Measurements from ENCODE around the gene OAS3.
"Not testable (repeated sequence)": the region's sequence is repeated elsewhere in the genome, so short reads cannot be mapped to it uniquely, and the experiment has no call there.

The OAS3 gene

DNA sequence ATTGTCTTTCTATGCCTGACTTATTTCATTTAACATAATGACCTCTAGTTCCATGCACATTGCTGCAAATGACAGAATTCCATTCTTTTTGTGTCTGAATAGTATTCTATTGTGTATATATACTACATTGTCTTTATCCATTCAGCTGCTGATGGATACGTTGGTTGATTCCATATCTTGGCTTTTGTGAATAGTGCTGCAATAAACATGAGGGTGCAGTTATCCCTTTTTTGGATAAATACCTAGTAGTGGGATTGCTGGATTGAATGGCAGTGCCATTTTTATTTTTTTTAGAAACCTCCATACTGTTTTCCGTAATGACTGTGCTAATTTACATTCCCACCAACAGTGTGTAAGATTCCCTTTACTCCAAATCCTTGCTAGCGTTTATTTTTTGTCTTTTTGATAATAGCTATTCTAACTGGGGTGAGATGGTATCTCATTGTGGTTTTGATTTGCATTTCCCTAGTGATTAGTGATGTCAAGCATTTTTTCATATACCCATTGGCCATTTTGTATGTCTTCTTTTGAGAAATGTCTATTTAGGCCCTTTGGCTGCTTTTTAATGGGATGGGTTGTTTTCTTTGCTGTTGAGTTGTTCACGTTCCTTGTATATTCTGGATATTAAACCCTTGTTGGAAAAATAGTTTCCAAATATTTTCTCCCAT is 42.4 kb downstream of the OAS3 start:
- DNase-seq (ENCODE audit: low read depth), result no peak

DNA sequence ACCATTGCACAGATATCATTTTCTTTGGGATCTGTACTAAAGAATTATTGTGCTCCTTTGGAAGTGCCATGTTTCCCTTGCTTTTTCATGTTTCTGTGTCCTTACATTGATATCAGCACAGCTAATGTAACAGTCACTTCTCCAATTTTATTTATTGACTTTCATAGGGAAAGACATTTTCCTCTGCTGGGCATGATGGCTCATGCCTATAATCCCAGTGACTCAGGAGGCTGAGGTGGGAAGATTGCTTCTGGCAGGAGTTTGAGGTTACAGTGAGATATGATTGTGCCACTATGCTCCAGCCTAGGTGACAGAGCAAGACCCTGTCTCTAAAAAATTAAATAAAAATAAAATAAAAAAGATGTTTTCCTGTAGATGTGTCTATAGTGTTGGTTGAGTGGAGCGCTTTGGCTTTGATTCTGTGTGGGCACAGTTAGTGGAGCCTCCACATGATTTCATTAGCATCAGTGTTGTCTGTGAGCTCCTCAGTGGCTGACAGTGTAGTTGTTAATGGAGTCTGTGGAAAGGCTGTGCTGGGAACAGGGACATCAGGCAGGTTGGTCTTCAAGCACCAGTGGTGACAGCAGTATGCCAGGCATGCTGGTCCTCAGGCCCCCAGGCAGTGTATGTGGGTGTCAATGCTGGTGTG is 47.5 kb downstream of the OAS3 start:
- no peak for DNase-seq (ENCODE audit: low read depth)

DNA sequence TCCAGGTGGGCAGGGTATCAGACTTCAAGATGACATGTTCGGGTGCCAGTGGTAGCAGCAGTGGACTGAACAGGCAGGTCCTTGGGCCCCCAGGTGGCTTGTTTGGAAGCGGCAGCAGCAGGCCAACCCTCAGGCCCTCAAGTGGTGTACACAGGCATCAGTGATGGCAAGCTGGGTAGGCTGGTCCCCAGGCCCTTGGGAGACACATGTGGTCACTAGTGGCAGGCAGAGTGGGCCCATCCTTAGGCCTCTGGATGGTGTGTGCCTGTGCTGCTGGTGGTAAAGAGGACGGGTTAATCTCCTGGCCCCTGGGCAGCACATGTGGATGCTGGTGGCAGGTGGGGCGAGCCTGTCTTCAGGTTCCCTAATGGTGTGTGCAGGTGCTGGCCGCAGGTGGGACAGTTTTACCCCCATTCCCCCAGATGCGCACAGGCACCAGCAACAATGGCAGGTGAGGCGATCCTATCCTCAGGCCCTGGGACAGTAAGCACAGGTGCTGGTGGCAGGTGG is 48.1 kb downstream of the OAS3 start:
- no peak for DNase-seq (ENCODE audit: low read depth)

DNA sequence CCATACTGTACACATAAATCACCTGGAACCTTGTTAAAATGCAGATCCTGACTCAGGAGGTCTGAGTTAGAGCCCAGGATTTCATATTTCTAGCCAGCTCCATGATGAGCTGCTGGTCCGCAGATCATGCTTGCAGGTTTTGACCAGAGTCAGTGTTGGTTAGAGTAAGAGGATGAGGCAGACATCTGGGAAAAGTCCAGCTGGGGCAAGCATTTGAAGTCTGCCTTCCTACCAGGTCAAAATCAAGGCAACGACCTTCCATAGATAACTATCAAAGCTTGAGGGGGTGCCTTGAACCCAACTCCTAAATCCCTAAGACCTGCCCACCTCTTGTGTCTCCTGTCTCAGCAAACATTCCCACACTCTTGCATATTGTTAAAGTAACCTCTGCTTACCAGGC is 49.3 kb downstream of the OAS3 start:
- no peak for DNase-seq (ENCODE audit: low read depth)

DNA sequence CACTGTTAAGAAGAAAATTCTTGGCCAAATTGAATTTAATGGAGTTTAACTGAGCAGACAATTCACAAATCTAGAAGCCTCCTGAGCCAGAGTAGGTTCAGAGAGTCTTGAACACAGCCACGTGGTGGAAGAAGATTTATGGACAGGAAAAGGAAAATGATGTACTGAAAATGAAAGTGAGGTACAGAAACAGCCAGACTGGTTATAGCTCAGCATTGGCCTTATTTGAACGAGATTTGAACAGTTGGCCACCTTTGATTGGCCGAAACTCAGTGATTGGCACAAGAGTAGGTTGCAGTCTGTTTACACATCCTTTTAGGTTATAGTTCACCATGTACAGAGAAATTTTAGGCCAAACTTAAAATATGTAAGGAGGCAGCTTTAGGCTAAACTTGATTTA is 50.0 kb downstream of the OAS3 start:
- no peak for DNase-seq (ENCODE audit: low read depth)

DNA sequence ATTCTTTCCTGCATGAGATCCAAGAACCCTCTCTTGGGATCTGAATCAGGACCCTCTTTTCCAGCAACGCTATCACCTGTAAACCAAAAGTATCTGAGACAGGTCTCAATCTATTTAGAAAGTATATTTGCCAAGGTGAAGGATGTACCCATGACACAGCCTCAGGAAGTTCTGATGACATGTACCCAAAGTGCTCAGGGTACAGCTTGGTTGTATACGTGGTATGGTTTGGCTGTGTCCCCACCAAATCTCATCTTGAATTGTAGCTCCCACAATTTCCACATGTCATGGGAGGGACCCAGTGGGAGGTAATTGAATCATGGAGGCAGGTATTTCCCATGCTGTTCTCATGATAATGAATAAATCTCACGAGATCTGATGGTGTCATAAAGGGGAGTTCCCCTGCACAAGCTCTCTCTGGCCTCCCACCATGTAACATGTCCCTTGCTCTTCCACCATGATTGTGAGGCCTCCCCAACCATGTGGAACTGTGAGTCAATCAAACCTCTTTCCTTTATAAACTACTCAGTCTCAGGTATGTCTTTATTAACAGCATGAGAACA is 50.6 kb downstream of the OAS3 start:
- not testable (repeated sequence) for DNase-seq (ENCODE audit: low read depth)

DNA sequence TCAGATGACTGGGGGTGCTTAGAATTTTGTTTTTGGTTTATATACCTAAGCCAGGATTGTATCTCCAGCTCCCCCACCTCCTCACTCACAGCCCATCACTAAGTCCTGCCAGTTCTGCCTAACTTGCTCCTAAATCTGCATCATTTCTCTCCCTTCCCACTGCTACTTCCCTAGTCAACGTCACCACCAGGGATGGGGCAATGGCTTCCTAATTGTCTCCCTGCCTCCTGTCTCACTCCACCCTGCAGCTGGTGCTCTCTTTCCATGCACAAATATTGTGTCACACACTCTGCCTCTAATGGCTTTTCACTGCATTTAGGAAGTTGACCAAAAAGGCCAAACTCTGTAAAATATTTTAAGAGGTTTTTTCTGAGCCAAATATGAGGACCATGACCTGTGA is 51.5 kb downstream of the OAS3 start:
- no peak for DNase-seq (ENCODE audit: low read depth)

DNA sequence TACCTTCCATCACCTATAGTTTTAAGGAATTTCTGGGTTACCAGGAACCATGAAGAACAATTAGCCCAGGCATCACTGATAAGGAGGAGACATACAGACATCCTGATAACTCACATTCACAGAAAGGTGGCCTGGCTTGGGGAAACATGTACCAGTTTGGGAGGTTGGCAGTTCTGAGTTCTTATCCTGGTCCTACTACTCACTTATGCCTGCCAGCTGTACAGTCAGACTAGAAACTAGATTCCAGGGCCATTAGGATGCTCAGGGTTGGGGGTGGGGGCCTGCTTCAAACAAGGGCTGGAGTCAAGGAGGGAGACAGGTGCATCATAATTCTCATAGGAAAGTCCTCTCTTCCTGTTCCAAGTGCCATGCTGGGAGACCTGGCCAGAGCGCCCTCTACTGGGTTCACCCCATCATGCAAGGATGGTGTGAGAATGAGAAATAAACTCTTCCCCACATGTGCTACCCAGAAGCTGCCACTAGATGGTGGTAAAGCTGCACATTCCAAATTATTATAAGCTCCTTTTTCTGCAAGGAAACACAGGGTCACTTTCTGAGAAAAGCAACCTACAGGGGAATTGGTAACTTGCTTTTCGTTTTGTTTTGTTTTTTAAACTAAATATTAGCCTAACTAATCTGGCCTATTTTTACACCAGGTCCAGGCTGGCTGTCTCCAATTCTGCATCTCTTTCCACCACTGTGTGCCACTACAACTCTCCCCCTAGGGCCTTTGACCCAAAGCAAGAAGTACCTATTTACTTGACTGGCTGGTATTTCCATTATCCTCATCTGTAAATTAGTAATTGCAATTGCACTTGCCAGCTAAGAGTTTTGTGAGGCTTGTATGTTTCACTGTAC is 54.5 kb downstream of the OAS3 start:
- DNase-seq (ENCODE audit: low read depth), result peak; percentile 15

DNA sequence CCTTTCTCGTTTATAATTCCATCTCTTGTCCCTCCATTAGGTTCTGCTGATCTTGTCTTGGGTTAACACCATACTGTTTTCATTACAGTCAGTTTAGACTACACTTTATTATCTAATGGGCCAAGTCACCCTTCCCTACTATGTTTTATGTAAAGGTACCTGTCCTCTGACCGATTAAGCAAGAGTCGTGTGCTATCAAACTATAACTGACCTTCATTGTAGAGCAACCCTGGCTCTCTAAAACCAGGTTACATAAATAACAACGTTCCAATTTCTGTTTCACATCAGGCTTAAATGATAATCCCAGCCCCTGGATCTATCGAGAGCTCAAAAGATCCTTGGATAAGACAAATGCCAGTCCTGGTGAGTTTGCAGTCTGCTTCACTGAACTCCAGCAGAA is 56.7 kb downstream of the OAS3 start:
- no peak for DNase-seq (ENCODE audit: low read depth)

DNA sequence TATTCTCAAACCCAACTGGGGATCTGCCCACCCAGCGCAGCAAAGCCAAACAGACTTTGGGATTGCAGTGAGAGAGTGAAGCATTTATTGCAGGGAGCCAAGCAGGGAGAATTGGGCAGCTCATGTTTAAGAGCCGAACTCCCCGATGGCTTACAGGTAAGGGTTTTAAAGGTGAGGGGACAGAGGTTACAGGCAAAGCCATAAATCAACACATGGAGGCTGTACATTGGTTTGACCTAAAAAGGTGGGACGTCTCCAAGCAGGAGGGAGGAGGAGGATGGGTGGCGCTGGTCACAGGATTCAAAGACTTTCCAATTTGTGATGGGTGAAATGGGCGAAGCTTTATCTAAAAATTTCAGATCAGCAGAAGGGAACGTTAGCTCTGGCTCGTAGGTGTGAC is 58.2 kb downstream of the OAS3 start:
- DNase-seq (ENCODE audit: low read depth), result no peak

DNA sequence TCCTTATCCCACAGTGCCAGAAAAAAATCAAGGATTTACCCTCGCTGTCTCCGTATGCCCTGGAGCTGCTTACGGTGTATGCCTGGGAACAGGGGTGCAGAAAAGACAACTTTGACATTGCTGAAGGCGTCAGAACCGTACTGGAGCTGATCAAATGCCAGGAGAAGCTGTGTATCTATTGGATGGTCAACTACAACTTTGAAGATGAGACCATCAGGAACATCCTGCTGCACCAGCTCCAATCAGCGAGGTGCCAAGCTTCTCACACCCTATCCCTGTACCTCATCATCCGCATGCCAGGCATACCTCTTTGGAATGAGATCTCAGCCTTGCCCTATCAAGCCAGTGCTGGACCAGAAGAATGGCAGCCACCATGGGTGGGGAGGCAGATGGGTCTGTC is 59.2 kb downstream of the OAS3 start:
- DNase-seq (ENCODE audit: low read depth), result no peak

DNA sequence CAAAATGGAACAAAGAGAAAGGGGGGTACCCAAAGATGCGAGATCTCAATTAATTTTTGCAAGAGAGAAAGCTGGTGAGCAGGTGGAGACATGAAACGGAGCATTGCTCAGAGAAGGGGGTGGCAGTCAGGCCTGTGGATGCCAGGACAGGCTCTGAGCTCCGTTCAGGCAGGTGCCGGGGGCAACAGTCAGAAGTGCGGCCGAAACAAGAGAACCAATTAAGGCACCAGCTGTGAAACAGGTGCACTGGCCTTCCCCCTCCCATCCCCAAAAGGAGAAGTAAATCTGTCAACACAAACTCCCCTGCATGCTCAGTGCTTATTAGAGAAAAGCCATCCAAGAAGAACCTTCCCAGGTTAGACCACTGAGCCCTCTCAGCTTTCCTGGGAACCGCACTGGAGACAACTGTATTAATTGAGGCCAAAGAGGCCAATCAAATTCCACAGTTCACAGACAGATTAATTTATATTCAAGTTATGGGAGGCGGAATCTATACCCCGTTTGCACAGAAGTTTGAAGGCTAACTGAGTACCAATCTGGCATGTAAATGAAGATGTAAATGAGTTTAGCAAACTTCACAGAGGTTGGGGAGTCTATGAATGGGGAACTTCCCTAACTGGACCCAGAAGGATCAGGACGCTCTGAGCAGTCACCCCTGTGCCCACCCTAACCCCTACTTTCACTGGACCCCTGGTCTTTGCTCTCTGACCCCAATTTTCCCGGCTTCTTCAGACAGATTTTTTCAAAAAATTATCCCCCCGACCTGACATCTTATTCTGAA is 60.9 kb downstream of the OAS3 start:
- DNase-seq (ENCODE audit: low read depth), result no peak

DNA sequence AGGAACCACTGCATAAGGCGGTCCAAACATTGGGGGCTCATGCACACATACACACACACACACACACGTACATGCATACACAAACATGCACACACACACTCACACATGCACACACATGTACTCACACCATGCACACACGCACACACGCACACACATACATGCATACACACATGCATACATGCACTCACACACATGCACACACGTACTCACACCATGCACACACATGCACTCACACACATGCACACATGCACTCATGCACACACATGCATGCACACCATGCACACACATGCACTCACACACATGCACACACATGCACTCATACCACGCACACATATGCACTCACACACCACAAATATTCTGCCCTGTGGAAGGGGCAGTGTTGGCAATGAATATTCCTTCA is 62.2 kb downstream of the OAS3 start:
- no peak for DNase-seq (ENCODE audit: low read depth)

DNA sequence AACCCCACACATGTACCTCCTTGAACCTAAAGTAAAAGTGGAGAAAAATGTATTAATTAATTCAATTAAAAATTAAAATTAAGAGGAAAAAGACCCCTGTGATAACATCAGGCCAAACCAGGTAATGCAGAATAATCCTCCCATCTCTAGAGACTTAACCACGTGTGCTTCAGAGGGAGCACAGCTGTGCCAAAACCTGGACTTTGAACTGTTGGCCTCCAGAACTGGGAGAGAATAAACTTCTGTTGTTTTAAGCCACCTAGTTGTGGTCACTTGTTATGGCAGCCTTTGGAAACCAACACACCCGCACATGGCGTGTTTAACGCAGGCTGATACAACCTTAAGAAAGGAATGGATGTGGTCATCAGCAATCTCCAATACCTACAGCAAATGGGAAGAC is 63.9 kb downstream of the OAS3 start:
- no peak for DNase-seq (ENCODE audit: low read depth)

DNA sequence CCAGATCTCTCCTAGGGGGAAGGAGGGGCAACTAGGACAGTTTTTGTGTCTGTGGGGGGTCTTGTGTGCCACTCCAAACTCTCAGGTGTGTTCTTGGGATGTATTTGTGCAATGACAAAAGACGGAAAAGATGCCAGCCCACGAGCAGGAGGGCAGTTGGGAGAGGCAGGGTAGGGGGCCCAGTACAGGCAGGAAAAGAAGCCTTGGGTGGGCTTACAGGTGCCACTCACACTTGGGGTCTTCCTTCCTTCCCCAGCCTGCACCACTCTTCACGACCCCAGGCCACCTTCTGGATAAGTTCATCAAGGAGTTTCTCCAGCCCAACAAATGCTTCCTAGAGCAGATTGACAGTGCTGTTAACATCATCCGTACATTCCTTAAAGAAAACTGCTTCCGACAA is 64.4 kb downstream of the OAS3 start:
- DNase-seq (ENCODE audit: low read depth), result no peak

DNA sequence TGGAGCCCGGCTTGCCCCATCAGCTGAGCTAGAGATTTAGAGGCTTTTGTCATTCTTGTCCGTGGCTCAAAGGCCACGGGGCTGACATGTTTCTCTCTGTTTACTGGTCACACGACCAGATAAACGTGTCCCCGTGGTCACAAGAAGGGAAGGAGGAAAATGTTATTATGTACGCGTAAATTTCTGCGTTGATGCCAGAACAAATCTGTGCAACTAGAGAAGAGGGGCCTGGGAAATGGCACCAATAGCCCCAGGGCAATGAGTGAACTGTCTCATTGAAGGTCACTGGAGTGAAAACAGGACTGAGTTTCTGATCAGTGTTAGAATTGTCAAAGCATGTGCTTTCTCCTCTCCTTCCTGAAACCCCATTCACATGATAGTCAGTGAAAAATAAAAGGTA is 65.4 kb downstream of the OAS3 start:
- no peak for DNase-seq (ENCODE audit: low read depth)

DNA sequence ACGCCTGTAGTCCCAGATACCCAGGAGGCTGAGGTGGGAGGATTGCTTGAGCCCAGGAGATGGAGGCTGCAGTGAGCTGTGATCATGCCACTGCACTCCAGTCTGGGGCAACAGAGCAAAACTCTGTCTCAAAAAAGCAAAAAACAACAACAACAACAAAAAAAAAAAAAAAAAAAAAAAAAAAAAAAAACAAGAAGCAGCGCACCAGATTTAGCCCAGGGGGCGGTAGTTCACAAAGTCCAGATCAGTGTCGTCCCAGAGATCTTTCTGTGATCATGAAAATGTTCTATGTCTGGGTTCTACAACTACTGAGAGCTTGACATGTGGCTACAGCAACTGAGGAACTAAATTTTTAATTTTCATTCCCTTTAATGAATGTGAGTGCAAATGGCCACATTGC is 67.5 kb downstream of the OAS3 start:
- no peak for DNase-seq (ENCODE audit: low read depth)

DNA sequence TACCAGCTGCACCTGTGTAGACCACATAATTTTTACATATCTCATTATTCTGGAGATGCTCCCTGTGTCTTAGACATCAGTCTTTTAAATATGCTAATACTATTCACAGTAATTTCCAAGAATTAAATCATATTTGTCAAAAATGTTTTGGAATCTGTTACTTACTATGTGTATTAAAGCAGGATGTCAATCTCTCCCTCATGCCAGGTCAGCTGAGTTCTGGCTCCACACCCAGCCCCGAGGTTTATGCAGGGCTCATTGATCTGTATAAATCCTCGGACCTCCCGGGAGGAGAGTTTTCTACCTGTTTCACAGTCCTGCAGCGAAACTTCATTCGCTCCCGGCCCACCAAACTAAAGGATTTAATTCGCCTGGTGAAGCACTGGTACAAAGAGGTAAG is 67.9 kb downstream of the OAS3 start:
- DNase-seq (ENCODE audit: low read depth), result no peak

DNA sequence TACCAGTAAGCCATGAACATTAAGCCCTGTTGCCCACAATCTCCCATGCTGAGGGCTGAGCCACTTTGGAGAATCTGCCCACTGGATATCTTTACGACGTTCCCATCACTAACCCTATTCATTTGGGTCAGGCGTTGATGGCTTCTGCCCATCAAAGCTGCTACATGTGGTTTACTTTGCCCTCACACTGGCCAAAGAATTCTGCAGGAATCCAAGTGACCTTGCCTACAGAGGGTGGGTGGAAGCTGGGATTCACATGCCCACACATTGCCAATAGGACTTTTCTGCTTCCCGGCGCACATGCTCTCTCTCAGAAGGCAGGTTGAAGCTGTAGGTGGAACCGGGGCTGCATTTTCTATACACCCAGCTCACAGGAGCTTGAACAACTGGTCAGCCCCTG is 68.4 kb downstream of the OAS3 start:
- no peak for DNase-seq (ENCODE audit: low read depth)

DNA sequence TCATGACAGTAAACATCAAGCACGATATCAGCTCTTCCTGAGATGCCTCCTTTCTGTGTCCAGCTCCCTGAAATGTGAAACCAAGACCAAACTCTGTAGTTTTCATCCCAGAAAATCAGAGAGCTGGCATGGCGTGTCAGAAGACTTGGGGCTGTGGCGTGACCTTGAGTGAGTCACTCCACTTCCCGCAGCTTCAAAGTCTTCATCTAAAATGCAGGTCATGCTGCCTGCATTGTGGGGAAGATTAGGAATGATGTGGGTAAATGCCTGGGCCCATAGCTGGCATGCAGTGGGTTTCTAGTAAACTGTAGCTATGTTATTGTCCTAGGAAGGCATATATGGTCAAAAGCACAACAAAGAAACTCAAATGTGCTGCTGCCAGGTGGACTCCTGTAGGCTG is 68.9 kb downstream of the OAS3 start:
- peak; percentile 47 for DNase-seq (ENCODE audit: low read depth)

DNA sequence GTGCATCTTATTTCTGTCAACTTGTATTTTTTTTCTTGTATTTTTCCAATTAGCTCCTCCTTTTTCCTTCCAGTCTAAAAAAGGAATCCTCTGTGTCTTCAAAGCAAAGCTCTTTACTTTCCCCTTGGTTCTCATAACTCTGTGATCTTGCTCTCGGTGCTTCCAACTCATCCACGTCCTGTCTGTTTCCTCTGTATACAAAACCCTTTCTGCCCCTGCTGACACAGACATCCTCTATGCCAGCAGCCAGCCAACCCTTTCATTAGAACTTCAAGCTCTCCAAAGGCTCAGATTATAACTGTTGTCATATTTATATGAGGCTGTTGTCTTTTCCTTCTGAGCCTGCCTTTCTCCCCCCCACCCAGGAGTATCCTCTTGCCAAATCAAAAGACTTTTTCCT is 72.4 kb downstream of the OAS3 start:
- DNase-seq (ENCODE audit: low read depth), result no peak

DNA sequence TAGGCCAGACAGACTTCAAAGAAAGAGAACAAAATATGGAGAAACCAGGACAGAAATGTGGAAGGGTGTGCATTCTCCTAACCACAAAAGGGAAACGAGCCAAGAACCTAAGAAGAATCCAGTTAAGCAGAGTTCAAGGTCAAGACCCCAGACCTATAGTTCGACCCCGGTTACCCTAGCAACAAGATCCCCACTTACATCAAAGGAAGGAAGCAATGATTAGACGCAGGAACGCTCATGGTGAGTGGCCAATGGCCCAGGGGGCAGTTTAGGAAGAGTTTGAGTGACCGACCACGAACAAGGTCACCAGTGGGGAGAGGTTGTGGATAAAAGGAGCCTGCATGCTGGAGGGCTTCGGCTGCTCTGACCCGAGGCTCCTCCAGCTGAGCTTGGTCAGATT is 76.3 kb downstream of the OAS3 start:
- no peak for DNase-seq (ENCODE audit: low read depth)

All from HS-5 (cell line).